ENCODE measurements around the gene PDE7B. TPM values are rescaled to one million over a fixed set of nuclear protein-coding genes. Genes with fewer than 3 reads are reported as not detected.
"Not testable (repeated sequence)": the region's sequence is repeated elsewhere in the genome, so short reads cannot be mapped to it uniquely, and the experiment has no call there.

PDE7B gene
- total RNA-seq, 2 donors from 2014 or later, result 0.18 to 0.25 TPM

DNA sequence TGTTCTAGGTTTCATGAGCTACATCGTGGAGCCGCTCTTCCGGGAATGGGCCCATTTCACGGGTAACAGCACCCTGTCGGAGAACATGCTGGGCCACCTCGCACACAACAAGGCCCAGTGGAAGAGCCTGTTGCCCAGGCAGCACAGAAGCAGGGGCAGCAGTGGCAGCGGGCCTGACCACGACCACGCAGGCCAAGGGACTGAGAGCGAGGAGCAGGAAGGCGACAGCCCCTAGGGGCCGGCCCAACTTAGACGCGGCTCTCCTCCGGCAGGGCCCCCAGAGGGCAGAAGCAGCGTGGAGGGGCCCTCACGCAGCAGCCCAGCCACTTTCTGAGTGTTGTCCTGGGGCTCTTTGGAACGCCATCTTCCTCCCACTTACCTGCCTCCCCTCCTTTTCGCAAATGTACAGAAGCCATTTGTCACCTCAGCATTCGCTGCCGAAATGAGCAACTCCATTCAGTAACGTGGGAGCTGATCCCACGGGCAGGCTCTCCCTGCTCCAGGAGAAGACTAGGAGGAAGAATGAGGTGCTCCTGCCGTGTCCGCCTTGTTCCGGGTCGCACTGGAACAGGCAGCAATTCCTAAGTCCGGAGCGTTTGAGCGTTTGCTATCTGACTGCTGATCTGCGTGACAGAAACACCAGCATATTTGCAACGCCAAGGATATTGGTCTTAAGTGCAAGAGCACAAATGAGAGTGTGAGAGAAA lies 340.3 kb downstream of the PDE7B start:
- Mint-ChIP-seq H3K27ac (no peak overlapping the region), H3K4me1 (no peaks in the 10 kb centered on the region), H3K27me3 (peaks cover 24% of the 10 kb centered on the region), H3K4me3 (no peak overlapping the region), H3K36me3 (ENCODE audit: low read depth) (no peaks in the 10 kb centered on the region)
- DNase-seq, result no peak
- no peak for ATAC-seq
- H3K9me3 ChIP-seq (ENCODE audit: control insufficient read depth, low read length, poor library complexity, severe bottlenecking), result no peaks in the 10 kb centered on the region

DNA sequence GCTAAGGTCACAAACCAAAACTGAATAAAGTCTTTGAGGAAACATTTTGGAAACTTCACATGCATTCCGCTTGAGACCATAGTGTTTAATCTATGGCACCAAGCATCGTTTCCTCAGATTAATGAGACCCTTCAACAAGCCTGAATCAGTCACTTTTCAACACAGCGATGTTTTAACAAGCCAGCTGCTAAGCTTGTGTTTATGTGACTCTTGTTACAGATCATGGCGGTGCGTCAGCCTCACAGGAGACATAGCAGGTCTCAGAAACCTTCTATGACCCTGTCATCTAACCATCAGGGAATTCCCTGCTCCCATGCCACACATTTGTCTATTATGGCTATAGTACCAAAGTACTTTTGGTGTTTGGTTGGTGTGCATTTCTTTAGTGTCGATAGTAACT lies 341.4 kb downstream of the PDE7B start:
- H3K36me3 Mint-ChIP-seq (ENCODE audit: low read depth), result no peaks in the 10 kb centered on the region
- H3K4me1 Mint-ChIP-seq, result no peaks in the 10 kb centered on the region
- H3K27me3 Mint-ChIP-seq, result peaks cover 18% of the 10 kb centered on the region
- ATAC-seq (no peak), DNase-seq (no peak)
- no peak overlapping the region for H3K27ac Mint-ChIP-seq
- H3K9me3 ChIP-seq (ENCODE audit: control insufficient read depth, low read length, poor library complexity, severe bottlenecking), result no peaks in the 10 kb centered on the region
- no peak overlapping the region for H3K4me3 Mint-ChIP-seq

DNA sequence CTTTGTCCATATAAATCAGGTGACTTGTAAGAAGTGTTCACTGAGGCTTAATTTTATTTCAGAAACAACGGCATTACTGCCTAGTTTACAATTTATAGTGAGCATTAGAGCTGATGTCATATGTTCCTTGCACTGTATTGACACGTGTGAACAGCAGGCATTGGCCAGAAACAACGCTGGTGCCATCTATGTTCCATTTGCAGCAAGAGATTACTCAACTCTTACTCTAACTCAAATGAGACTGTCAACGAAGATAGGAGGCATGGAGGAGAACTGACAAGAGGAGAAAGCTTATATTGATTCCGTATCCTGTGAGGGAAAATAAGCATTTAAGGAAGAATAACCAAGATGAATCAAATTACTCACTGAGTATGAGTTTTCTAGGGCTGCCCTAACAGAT lies 350.2 kb downstream of the PDE7B start:
- Mint-ChIP-seq H3K27me3 (peaks cover 14% of the 10 kb centered on the region), H3K4me1 (no peaks in the 10 kb centered on the region), H3K36me3 (ENCODE audit: low read depth) (no peaks in the 10 kb centered on the region), H3K4me3 (no peak overlapping the region), H3K27ac (no peak overlapping the region)
- ATAC-seq, result no peak
- H3K9me3 ChIP-seq (ENCODE audit: control insufficient read depth, low read length, poor library complexity, severe bottlenecking), result no peaks in the 10 kb centered on the region
- DNase-seq, result no peak

DNA sequence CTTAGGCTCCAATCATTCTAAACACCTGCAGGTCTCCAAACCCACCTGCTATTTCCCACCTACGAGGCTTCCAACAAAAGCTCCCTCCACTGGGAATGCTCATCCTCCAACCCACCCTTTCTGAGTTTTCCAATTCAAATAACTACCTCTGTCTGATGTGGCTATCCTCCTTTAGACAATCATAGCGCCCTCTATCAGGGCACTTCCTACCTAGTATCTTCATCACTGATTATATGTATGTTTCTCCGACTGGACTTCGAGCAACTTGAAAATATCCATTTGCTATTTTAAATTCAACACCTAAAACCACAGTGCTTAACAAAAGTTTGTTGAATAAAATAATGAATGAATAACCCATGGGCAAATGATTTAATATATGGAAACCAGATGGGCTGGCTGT lies 357.3 kb downstream of the PDE7B start:
- ATAC-seq, result no peak
- H3K4me3 Mint-ChIP-seq, result no peak overlapping the region

DNA sequence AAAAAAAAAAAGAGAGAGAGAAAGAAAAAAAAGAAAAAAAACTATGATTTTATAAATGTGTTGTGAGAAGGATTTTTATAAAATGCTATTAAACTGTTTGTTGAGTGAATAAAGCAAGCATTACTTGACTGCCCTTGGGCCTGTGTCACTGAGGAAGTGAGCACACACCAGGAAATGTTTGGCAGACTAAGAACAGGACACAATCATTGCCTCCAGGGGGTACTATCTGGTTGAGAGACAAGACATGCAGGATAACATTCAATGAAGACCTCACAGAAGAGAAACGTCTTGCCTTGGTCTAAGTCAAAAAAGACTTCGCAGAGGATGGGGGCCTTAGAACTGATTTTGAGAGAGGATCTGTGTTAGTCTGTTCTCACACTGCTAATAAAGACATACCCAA lies 358.0 kb downstream of the PDE7B start:
- peaks cover 8% of the 10 kb centered on the region for H3K27me3 Mint-ChIP-seq
- H3K9me3 ChIP-seq (ENCODE audit: control insufficient read depth, low read length, poor library complexity, severe bottlenecking), result no peaks in the 10 kb centered on the region
- ATAC-seq (no peak), DNase-seq (no peak)
- H3K4me3 Mint-ChIP-seq, result no peak overlapping the region
- H3K4me1 Mint-ChIP-seq, result no peaks in the 10 kb centered on the region
- H3K27ac Mint-ChIP-seq, result no peak overlapping the region
- H3K36me3 Mint-ChIP-seq (ENCODE audit: low read depth), result no peaks in the 10 kb centered on the region

More for the DNA sequence above, 357.3 kb downstream of the PDE7B start:
- Mint-ChIP-seq H3K27me3 (peaks cover 8% of the 10 kb centered on the region), H3K4me1 (no peaks in the 10 kb centered on the region), H3K36me3 (ENCODE audit: low read depth) (no peaks in the 10 kb centered on the region), H3K27ac (no peak overlapping the region)
- no peaks in the 10 kb centered on the region for H3K9me3 ChIP-seq (ENCODE audit: control insufficient read depth, low read length, poor library complexity, severe bottlenecking)
- DNase-seq, result no peak

DNA sequence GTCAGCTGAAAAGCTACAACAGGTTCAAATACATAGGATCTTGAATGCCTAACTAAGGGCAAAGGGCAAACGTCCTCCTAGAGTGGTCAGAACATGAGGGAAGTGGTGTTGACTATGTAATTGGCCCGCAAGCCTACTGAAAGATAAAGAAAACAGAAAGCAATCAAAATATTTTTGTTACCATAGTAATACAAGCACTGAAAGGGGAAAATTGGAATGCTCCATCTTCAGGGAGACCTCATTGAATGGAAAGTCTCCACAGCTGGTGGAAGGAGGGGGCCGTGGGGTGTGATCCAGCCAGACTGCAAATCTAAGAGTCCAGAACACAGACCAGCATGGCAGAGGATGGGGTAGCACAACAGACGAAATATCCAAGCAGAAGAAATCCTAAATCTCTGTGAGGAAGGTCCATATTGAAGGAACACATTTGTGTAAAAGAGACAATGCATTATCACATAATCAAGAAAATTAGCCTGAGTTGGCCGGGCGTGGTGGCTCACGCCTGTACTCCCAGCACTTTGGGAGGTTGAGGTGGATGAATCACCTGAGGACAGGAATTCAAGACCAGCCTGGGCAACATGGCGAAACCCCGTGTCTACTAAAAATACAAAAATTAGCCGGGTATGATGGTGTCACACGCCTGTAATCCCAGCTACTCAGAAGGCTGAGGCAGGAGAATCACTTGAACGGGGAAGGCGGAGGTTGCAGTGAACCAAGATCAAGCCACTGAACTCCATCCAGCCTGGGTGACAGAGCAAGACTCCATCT lies 359.1 kb downstream of the PDE7B start:
- no peak overlapping the region for H3K27ac Mint-ChIP-seq
- H3K27me3 Mint-ChIP-seq, result peaks cover 8% of the 10 kb centered on the region
- DNase-seq, result no peak
- H3K9me3 ChIP-seq (ENCODE audit: control insufficient read depth, low read length, poor library complexity, severe bottlenecking), result no peaks in the 10 kb centered on the region
- H3K4me3 Mint-ChIP-seq, result no peak overlapping the region
- no peaks in the 10 kb centered on the region for H3K36me3 Mint-ChIP-seq (ENCODE audit: low read depth)
- H3K4me1 Mint-ChIP-seq, result no peaks in the 10 kb centered on the region
- no peak for ATAC-seq

DNA sequence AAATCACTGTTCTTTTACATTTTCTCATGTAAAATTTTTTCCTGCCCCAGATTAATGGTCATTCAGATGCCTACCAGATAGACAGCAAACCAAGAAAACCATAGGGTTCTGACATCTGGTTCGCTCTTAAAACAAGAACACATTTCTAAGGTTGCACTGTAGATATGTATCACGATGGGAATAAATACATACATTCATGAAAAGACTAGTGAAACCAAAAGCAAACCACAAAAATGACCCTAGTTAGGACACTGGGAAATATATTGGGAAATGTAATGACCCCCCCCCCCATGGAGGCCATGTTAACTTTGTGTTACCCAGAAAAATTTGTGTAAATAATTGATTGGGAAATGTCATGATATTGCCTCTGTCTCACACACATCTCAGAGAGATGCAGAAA lies 361.1 kb downstream of the PDE7B start:
- H3K9me3 ChIP-seq (ENCODE audit: control insufficient read depth, low read length, poor library complexity, severe bottlenecking), result no peaks in the 10 kb centered on the region
- ATAC-seq, result no peak
- no peak for DNase-seq
- Mint-ChIP-seq H3K27ac (no peak overlapping the region), H3K36me3 (ENCODE audit: low read depth) (no peaks in the 10 kb centered on the region), H3K4me1 (no peaks in the 10 kb centered on the region), H3K4me3 (no peak overlapping the region), H3K27me3 (peaks cover 8% of the 10 kb centered on the region)

DNA sequence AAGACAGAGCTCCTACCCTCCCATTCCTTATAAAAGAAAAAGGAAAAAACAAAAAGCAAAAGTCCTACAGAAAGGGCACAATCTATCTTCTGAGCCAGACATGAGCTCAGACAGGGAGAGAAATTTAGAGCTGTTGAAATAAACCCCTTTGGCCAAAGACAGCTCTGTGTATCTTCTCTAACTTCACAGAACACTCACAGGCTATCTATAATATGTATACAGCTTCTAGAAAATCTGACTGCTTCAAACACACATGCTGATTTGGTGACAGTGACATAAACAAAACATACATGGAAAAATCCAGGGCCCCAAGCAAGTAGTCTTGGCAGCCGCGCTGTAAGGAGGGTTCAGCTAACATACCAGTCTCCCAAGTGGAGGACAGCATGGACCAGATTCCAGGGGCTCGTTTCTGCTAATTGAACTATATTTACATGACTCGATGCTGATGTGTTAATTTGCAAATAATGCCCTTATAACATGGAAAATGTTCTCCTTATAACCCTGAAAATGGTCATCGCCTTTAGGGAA lies 361.6 kb downstream of the PDE7B start:
- ATAC-seq, result no peak
- no peaks in the 10 kb centered on the region for H3K36me3 Mint-ChIP-seq (ENCODE audit: low read depth)
- H3K9me3 ChIP-seq (ENCODE audit: control insufficient read depth, low read length, poor library complexity, severe bottlenecking), result no peaks in the 10 kb centered on the region
- no peak overlapping the region for H3K27ac Mint-ChIP-seq
- peaks cover 2% of the 10 kb centered on the region for H3K4me1 Mint-ChIP-seq
- DNase-seq, result no peak
- no peak overlapping the region for H3K4me3 Mint-ChIP-seq
- H3K27me3 Mint-ChIP-seq, result peaks cover 8% of the 10 kb centered on the region

DNA sequence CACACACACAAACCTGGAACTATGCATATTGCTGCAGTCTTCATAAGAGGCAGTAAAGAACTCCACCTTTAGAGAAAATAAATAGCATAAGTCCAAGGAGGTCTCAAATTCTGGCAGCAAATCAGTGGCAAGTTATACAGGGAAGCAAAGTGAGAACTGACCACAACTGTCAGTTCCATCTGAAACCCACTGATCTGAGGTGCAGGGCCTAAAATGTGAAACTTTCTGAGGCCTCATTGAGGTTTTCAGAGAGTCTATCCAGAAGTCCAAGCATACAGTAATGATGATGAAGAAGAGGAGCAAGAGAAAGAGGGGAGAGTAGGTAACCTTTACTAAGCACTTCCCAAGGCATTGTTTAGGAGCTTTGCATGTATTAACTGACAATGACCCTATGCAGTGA lies 362.4 kb downstream of the PDE7B start:
- Mint-ChIP-seq H3K27me3 (peaks cover 8% of the 10 kb centered on the region), H3K36me3 (ENCODE audit: low read depth) (no peaks in the 10 kb centered on the region), H3K4me3 (no peak overlapping the region), H3K4me1 (peaks cover 2% of the 10 kb centered on the region), H3K27ac (no peak overlapping the region)
- ATAC-seq (no peak), DNase-seq (no peak)
- H3K9me3 ChIP-seq (ENCODE audit: control insufficient read depth, low read length, poor library complexity, severe bottlenecking), result no peaks in the 10 kb centered on the region

DNA sequence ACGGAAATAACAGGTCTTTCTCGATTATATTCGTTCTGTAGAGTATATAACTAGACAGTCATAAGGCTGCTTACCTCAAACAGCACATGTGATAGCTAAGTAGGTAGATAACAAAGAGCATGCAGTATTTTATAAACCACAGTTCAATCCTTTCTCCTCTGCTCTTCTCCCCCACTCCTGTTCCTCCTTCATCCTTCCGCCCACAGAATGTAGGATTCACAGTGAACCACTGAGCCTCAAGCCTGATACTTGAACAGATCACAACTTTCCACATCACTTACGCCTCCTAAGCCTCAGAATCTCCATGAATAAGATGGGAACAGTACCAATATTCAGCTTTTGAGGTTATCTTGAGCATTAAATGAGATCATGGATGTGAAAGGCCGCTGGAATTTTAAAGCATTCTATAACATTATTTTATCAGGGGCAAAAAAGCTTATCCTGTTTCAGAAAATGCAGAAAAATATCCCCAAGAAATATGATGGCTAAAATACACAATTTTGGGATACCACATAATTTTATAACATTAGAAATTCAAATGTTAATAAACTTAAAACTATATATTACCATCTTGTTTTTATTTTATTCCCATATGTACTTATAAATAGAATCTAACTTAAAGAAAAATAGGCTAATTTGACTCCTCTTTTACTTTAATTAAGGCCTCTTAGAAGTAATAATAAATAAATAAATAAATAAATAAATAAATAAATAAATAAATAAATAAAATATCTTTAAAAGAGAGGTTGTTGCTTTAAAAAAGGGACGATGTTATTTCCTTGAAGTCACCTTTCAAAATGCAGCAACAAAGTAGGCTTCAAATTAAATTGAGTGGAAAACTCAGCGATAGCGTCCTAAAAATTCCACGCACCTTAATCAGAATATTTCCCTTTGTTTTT lies 365.3 kb downstream of the PDE7B start:
- Mint-ChIP-seq H3K27me3 (no peaks in the 10 kb centered on the region), H3K27ac (no peak overlapping the region), H3K4me3 (no peak overlapping the region), H3K4me1 (peaks cover 2% of the 10 kb centered on the region), H3K36me3 (ENCODE audit: low read depth) (no peaks in the 10 kb centered on the region)
- no peaks in the 10 kb centered on the region for H3K9me3 ChIP-seq (ENCODE audit: control insufficient read depth, low read length, poor library complexity, severe bottlenecking)
- DNase-seq, result no peak
- ATAC-seq, result no peak

DNA sequence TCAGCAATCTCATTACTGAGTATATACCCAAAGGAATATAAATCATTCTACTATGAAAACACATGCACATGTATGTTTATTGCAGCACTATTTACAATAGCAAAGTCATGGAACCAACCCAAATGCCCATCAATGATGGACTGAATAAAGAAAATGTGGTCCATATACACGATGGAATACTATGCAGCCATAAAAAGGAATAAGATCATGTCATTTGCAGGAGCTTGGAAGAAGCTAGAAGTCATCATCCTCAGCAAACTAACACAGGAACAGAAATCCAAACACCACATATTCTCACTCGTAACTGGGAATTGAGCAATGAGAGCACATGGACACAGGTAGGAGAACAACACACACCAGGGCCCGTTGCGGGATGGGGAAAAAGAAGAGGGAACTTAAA lies 373.5 kb downstream of the PDE7B start:
- H3K27me3 Mint-ChIP-seq; H3K9me3 ChIP-seq (ENCODE audit: control insufficient read depth, low read length, poor library complexity, severe bottlenecking); H3K4me3 Mint-ChIP-seq; H3K36me3 Mint-ChIP-seq (ENCODE audit: low read depth); DNase-seq; H3K4me1 Mint-ChIP-seq; H3K27ac Mint-ChIP-seq; ATAC-seq: not testable (repeated sequence)

DNA sequence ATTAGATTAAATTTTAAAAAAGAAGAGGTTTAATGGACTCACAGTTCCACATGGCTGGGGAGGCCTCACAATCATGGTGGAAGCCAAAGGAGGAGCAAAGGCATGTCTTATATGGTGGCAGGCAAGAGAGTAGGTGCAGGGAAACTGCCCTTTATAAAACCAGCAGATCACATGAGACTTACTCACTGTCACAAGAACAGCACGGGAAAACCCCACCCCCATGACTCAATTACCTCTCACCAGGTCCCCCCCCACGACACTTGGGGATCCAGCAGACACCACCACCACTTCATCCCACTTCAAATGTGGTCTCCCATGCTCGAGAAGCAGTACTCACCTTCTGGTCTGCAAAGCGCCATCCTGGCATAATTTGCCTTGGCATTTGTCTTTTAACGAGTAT lies 374.0 kb downstream of the PDE7B start:
- no peak for DNase-seq

More for the DNA sequence above, 374.0 kb downstream of the PDE7B start:
- Mint-ChIP-seq H3K4me1 (peaks cover 5% of the 10 kb centered on the region), H3K36me3 (ENCODE audit: low read depth) (no peaks in the 10 kb centered on the region), H3K27ac (no peak overlapping the region), H3K4me3 (no peak overlapping the region), H3K27me3 (peaks cover 7% of the 10 kb centered on the region)
- ATAC-seq, result no peak
- no peaks in the 10 kb centered on the region for H3K9me3 ChIP-seq (ENCODE audit: control insufficient read depth, low read length, poor library complexity, severe bottlenecking)

All from T-helper 17 cell (primary cell).